H1 (cell line): ENCODE measurements around the gene RCBTB1. TPM values are rescaled to one million over a fixed set of nuclear protein-coding genes. Genes with fewer than 3 reads are reported as not detected.

Experiments
- ASH2L ChIP-seq: fragments of 200-600, 300-600 bp; sonication (generic); IDR thresholded peaks from one replicate; pipeline ENCODE4 v1.7.1; 2017; ENCODE audit warnings: low read length
- CHD7 ChIP-seq: fragments of 300-600 bp; sonication (generic); IDR thresholded peaks from 2 replicates; pipeline ENCODE4 v1.7.1; 2012; ENCODE audit warnings: low read length, moderate library complexity, mild to moderate bottlenecking, inconsistent platforms; ENCODE audit not compliant: insufficient replicate concordance
- E2F6 ChIP-seq: IDR thresholded peaks from 2 replicates; pipeline ENCODE4 v1.6.1; 2012; ENCODE audit warnings: inconsistent platforms
- HDAC6 ChIP-seq: IDR thresholded peaks from one replicate; pipeline ENCODE4 v1.7.1; 2012; ENCODE audit warnings: low read depth, mild to moderate bottlenecking, inconsistent platforms, low read length, moderate library complexity
- KDM4A ChIP-seq: IDR thresholded peaks from one replicate; pipeline ENCODE4 v1.7.1; 2012; ENCODE audit warnings: low read depth, mild to moderate bottlenecking, moderate library complexity, low read length, inconsistent platforms; ENCODE audit not compliant: severe bottlenecking
- RAD21 ChIP-seq, 2 experiments: IDR thresholded peaks in 1 of 2; conservative IDR thresholded peaks in 1 of 2; 2 replicates each; pipeline ENCODE4 v1.6.1; 2011; ENCODE audit warnings: low read depth in 2 of 2, low read length in 2 of 2, improper control_type of control experiment in 1 of 2, inconsistent platforms in 1 of 2, mild to moderate bottlenecking in 1 of 2, moderate library complexity in 1 of 2
- RNF2 ChIP-seq: fragments of 200-900, 300-1000 bp; sonication (generic); IDR thresholded peaks from 2 replicates; pipeline ENCODE4 v1.7.1; 2016; ENCODE audit warnings: borderline replicate concordance, low read depth, mild to moderate bottlenecking, antibody characterized with exemption, low read length; ENCODE audit not compliant: poor library complexity, severe bottlenecking; ENCODE audit errors: missing control alignments
- TEAD4 ChIP-seq: IDR thresholded peaks from 2 replicates; pipeline ENCODE4 v1.6.1; 2012; ENCODE audit warnings: low read depth, low read length, inconsistent platforms, mixed read lengths
- USF2 ChIP-seq: IDR thresholded peaks from 2 replicates; pipeline ENCODE4 v1.6.1; 2011; ENCODE audit warnings: low read length, improper control_type of control experiment
- polyA plus RNA-seq, 7 experiments: library from polyadenylated mRNA; depleted of rRNA in 3 of 7; stranded (reverse) in 5 of 7; unstranded in 2 of 7; fragments of >200 nt in 5 of 7; fragments of 200-250 nt in 2 of 7; gene quantifications; 1 replicate in 5 of 7; 2 replicates in 1 of 7; 4 replicates in 1 of 7; pipeline versions ENCODE4 v1.2.1 to v1.2.3, GENCODE V29; 2011 to 2013; ENCODE audit warnings: missing spikeins in 2 of 7, mixed read lengths in 2 of 7
- total RNA-seq: library from RNA; stranded (reverse); fragmentation: NEBNext Ultra II Directional; extraction: Animal tissue kit (Norgen Biotek cat#: 25700); gene quantifications from 2 replicates; pipeline ENCODE4 v1.2.1, GENCODE V29; 2021

Gene RCBTB1
- total and polyA plus RNA-seq, 2 of the 8 experiments (the other 6 are each of a cell fraction or from before 2014, with no cell fraction given): 13.7 to 29.8 TPM

GRCh38 chr13:49497272-49497671 is 88.1 kb downstream of the RCBTB1 start (continued):
- TF ChIP-seq CHD7 (no peak), KDM4A (no peak), TEAD4 (no peak), USF2 (no peak), HDAC6 (no peak), RAD21 (IDR thresholded peaks at IDR 0.05 in 1 of 2, conservative IDR thresholded peaks at IDR 0.05 in 1 of 2; ENCODE audit: low read depth in 2 of 2, low read length in 2 of 2) (no peak), ASH2L (no peak), E2F6 (no peak), RNF2 (no peak)
